IMR-90 (cell line): ENCODE results near the gene TUFM. TPM values are rescaled to one million over a fixed set of nuclear protein-coding genes. Genes with fewer than 3 reads are reported as not detected.

ENCODE experiments used
- ATAC-seq: fragments of 200-7000 bp; cut with Tn5 transposase; 2 replicates; pipeline ENCODE4 v1.9.1; 2020; ENCODE audit warnings: low read depth, mild to moderate bottlenecking, moderate library complexity
- BruUV-seq: library from RNA; stranded (reverse); fragments of 400-500 nt; replicated peaks from 2 replicates; lab custom pipeline; 2021; lab: Mats Ljungman, UMichigan
- CTCF ChIA-PET: fragments of 300-600 bp; formaldehyde crosslinking; extraction: SDS; loops from one replicate; lab custom pipeline; 2021; ENCODE audit warnings: antibody characterized with exemption; lab: Yijun Ruan, JAX
- POLR2A ChIA-PET: fragments of 300-600 bp; sonication (Branson Sonifier 250); formaldehyde crosslinking; loops from one replicate; lab custom pipeline; 2022; ENCODE audit warnings: antibody characterized with exemption; ENCODE audit not compliant: unreplicated experiment; lab: Charles Lee
- DNase-seq: peaks from one replicate; pipeline ENCODE4 v3.0.0; 2013
- H2AFZ ChIP-seq: replicated peaks from 2 replicates; pipeline ENCODE3; 2013; ENCODE audit warnings: low read length, mild to moderate bottlenecking; ENCODE audit not compliant: poor library complexity
- H2AK5ac ChIP-seq: 2 replicates; pipeline ENCODE4 v1.6.1; 2013; ENCODE audit warnings: low read depth, low read length, inconsistent platforms
- H2AK9ac ChIP-seq: replicated peaks from 2 replicates; pipeline ENCODE3; 2013; ENCODE audit warnings: mild to moderate bottlenecking, low read depth, low read length, moderate library complexity; ENCODE audit not compliant: poor library complexity
- H2BK120ac ChIP-seq: 2 replicates; pipeline ENCODE4 v1.6.1; 2013; ENCODE audit warnings: low read depth, low read length, inconsistent platforms
- H2BK15ac ChIP-seq: 3 replicates; pipeline ENCODE4 v1.6.1; 2013; ENCODE audit warnings: low read depth, low read length, inconsistent platforms
- H2BK20ac ChIP-seq: 2 replicates; pipeline ENCODE4 v1.6.1; 2013; ENCODE audit warnings: low read depth, mild to moderate bottlenecking, inconsistent platforms, low read length, moderate library complexity
- H2BK5ac ChIP-seq: 2 replicates; pipeline ENCODE4 v1.6.1; 2013; ENCODE audit warnings: mild to moderate bottlenecking, low read depth, low read length, inconsistent platforms; ENCODE audit not compliant: poor library complexity, severe bottlenecking
- H3K14ac ChIP-seq: replicated peaks from 2 replicates; pipeline ENCODE4 v1.6.1; 2013; ENCODE audit warnings: low read depth, low read length, inconsistent platforms
- H3K18ac ChIP-seq: 2 replicates; pipeline ENCODE4 v1.6.1; 2013; ENCODE audit warnings: low read depth, low read length, control low read depth
- H3K23ac ChIP-seq: 2 replicates; pipeline ENCODE4 v1.6.1; 2013; ENCODE audit warnings: low read depth, low read length, inconsistent platforms
- H3K27ac ChIP-seq: 2 replicates; pipeline ENCODE4 v1.5.1; 2013; ENCODE audit warnings: mild to moderate bottlenecking, control low read depth, low read length; ENCODE audit not compliant: insufficient read depth
- H3K27me3 ChIP-seq: 2 replicates; pipeline ENCODE4 v1.6.1; 2013; ENCODE audit warnings: low read length; ENCODE audit not compliant: control insufficient read depth, insufficient read depth
- H3K36me3 ChIP-seq: 2 replicates; pipeline ENCODE4 v1.6.1; 2013; ENCODE audit warnings: low read length, mixed read lengths; ENCODE audit not compliant: control insufficient read depth, insufficient read depth
- H3K4ac ChIP-seq: 2 replicates; pipeline ENCODE4 v1.6.1; 2013; ENCODE audit warnings: low read depth, low read length, inconsistent platforms
- H3K4me1 ChIP-seq: 2 replicates; pipeline ENCODE4 v1.6.1; 2013; ENCODE audit warnings: low read length, mixed read lengths; ENCODE audit not compliant: control insufficient read depth, insufficient read depth
- H3K4me2 ChIP-seq: 2 replicates; pipeline ENCODE4 v1.6.1; 2013; ENCODE audit warnings: low read depth, mild to moderate bottlenecking, control low read depth, low read length, moderate library complexity
- H3K4me3 ChIP-seq: 2 replicates; pipeline ENCODE4 v1.5.1; 2013; ENCODE audit warnings: low read depth, mild to moderate bottlenecking, control low read depth, low read length, moderate library complexity; ENCODE audit not compliant: insufficient read depth
- H3K56ac ChIP-seq: 2 replicates; pipeline ENCODE4 v1.6.1; 2013; ENCODE audit warnings: low read length, inconsistent platforms; ENCODE audit not compliant: insufficient read depth; ENCODE audit errors: extremely low read depth
- H3K79me1 ChIP-seq, 2 experiments: 2 replicates each; pipeline ENCODE4 v1.6.1; 2013; ENCODE audit warnings: low read length in 2 of 2, inconsistent platforms in 1 of 2, low read depth in 1 of 2
- H3K9ac ChIP-seq: 2 replicates; pipeline ENCODE4 v1.6.1; 2013; ENCODE audit warnings: low read depth, low read length, control low read depth
- H3K9me1 ChIP-seq: 2 replicates; pipeline ENCODE4 v1.6.1; 2013; ENCODE audit warnings: low read length, inconsistent platforms; ENCODE audit not compliant: insufficient read depth
- H3K9me3 ChIP-seq: 2 replicates; pipeline ENCODE4 v1.6.1; 2013; ENCODE audit warnings: low read length; ENCODE audit not compliant: control insufficient read depth, insufficient read depth
- H4K20me1 ChIP-seq: 2 replicates; pipeline ENCODE4 v1.6.1; 2013; ENCODE audit warnings: low read length, inconsistent platforms; ENCODE audit not compliant: insufficient read depth
- H4K5ac ChIP-seq: 2 replicates; pipeline ENCODE4 v1.6.1; 2013; ENCODE audit warnings: mild to moderate bottlenecking, low read depth, low read length, control low read depth
- H4K8ac ChIP-seq, 2 experiments: 2 replicates each; pipeline ENCODE4 v1.6.1; 2013; ENCODE audit warnings: low read depth in 2 of 2, low read length in 2 of 2, control low read depth in 1 of 2, inconsistent platforms in 1 of 2
- H4K91ac ChIP-seq: 2 replicates; pipeline ENCODE4 v1.6.1; 2013; ENCODE audit warnings: low read depth, low read length, inconsistent platforms; ENCODE audit not compliant: insufficient read depth
- MAFK ChIP-seq: IDR thresholded peaks from 2 replicates; pipeline ENCODE4 v1.6.1; 2012; ENCODE audit warnings: low read depth, low read length, improper control_type of control experiment
- MXI1 ChIP-seq: IDR thresholded peaks from 2 replicates; pipeline ENCODE4 v1.6.1; 2012; ENCODE audit warnings: low read depth, mild to moderate bottlenecking, low read length, moderate library complexity, borderline replicate concordance
- POLR2A ChIP-seq: IDR thresholded peaks from 2 replicates; pipeline ENCODE4 v1.6.1; 2012; ENCODE audit warnings: mild to moderate bottlenecking, low read depth, low read length
- RCOR1 ChIP-seq: IDR thresholded peaks from 2 replicates; pipeline ENCODE4 v1.6.1; 2012; ENCODE audit warnings: mild to moderate bottlenecking, low read length, improper control_type of control experiment; ENCODE audit not compliant: insufficient replicate concordance
- RFX5 ChIP-seq: IDR thresholded peaks from 2 replicates; pipeline ENCODE4 v1.8.0; 2012; ENCODE audit warnings: low read depth, mild to moderate bottlenecking, low read length, moderate library complexity
- WGBS, 2 experiments: methylation state at CpG; one replicate each; pipeline versions ENCODE4 v1.1.5 to v1.1.7; 2013; ENCODE audit warnings: missing lambda C conversion rate in 2 of 2; ENCODE audit not compliant: insufficient read length in 1 of 2; ENCODE audit errors: extremely low coverage in 2 of 2; 5-methylcytosine and 5-hydroxymethylcytosine counted together
- dilution Hi-C: fragments of 300-500 bp; cut with HindIII; formaldehyde crosslinking; loops from one replicate; pipeline ENCODE4 v1.14.3; 2018; ENCODE audit warnings: low sequenced_read_pairs; ENCODE audit not compliant: unreplicated experiment
- in situ Hi-C: fragments of 300-500 bp; cut with MboI; formaldehyde crosslinking; loops from 3 replicates; pipeline ENCODE4 v1.14.3; 2019; ENCODE audit warnings: low sequenced_read_pairs, inconsistent platforms, mixed read lengths
- intact Hi-C: fragments of 100-400 bp; cut with micrococcal nuclease; formaldehyde crosslinking; loops from 2 replicates; pipeline ENCODE4 v1.10.0; 2022
- polyA plus RNA-seq, 3 experiments: library from polyadenylated mRNA; depleted of rRNA; stranded (reverse); fragments of >200 nt; gene quantifications; 2 replicates each; pipeline ENCODE4 v1.2.3, GENCODE V29; 2012; ENCODE audit warnings: low replicate concordance in 1 of 3
- total RNA-seq: library from RNA; depleted of rRNA; stranded (reverse); fragments of >200 nt; gene quantifications from 2 replicates; pipeline ENCODE4 v1.2.3, GENCODE V29; 2012
- TF ChIP-seq, protein P1 (sequence below): fragments of 150-350 bp; IDR thresholded peaks from 2 replicates; pipeline ENCODE4 v1.6.1; 2017; ENCODE audit warnings: mild to moderate bottlenecking, antibody characterized with exemption, low read length, low read depth
- TF ChIP-seq, protein P2 (sequence below): conservative IDR thresholded peaks from 2 replicates; pipeline ENCODE4 v1.5.1; 2012; ENCODE audit warnings: mild to moderate bottlenecking, low read depth, low read length, improper control_type of control experiment
- TF ChIP-seq, protein P3 (sequence below): fragments of 150-350 bp; IDR thresholded peaks from 2 replicates; pipeline ENCODE4 v1.6.1; 2016; ENCODE audit warnings: low read depth, mild to moderate bottlenecking, low read length, moderate library complexity, borderline replicate concordance

The TUFM gene
- total and polyA plus RNA-seq, 2 of the 4 experiments (the other 2 are of a cell fraction) = 80.3 to 126 TPM

DNA sequence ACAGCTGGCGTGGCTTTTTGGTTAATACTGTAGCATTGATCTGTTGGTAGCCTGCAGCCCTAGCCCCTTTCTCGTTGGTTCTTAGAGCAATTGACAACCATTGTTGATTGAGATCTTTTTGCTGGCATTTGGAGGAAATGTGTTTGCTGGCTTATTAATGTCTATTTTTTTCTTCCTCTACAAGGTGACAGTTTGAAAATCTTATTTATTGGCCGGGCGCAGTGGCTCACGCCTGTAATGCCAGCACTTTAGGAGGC, 21.5 kb downstream of the TUFM start:
- Histone ChIP-seq H2BK15ac (peak overlapping the region; percentile 58; the same call in 1 of the 3 replicates), H2BK120ac (peak overlapping the region; percentile 69), H3K56ac (peak overlapping the region; percentile 94), H3K18ac (peak overlapping the region; percentile 76), H4K20me1 (peaks cover 54% of the 10 kb centered on the region), H3K14ac (peak overlapping the region; percentile 100), H3K27me3 (no peaks in the 10 kb centered on the region), H3K4me3 (peak overlapping the region; percentile 69), H3K79me1 (peaks cover 39 to 72% of the 10 kb centered on the region in 2 experiments), H2BK20ac (peak overlapping the region; percentile 2; the same call in 1 of the 2 replicates), H2AFZ (peak overlapping the region; percentile 91), H3K9me3 (no peaks in the 10 kb centered on the region), H3K23ac (peak overlapping the region; percentile 98), H3K9ac (peak overlapping the region; percentile 93), H4K5ac (peak overlapping the region; percentile 78), H4K91ac (peak overlapping the region; percentile 97), H2BK5ac (peak overlapping the region; percentile 91), H3K4me1 (peaks cover 4% of the 10 kb centered on the region; the same call in 1 of the 2 replicates), H3K9me1 (peaks cover 9% of the 10 kb centered on the region), H3K27ac (peak overlapping the region; percentile 95), H3K36me3 (peaks cover 31% of the 10 kb centered on the region), H3K4ac (peak overlapping the region; percentile 100), H4K8ac (peak overlapping the region; percentile 77 to 96), H3K4me2 (peak overlapping the region; percentile 93), H2AK5ac (peak overlapping the region; percentile 91), H2AK9ac (peak overlapping the region; percentile 100)
- DNase-seq (no peak), ATAC-seq (no peak)
- BruUV-seq = TSS peak; percentile 41
- 0% methylated on average over 1 of the region's 5 CpGs; no CpG with 5 or more reads in 1 of the 2 experiments for WGBS, 2 experiments
- TF ChIP-seq, protein P1, sequence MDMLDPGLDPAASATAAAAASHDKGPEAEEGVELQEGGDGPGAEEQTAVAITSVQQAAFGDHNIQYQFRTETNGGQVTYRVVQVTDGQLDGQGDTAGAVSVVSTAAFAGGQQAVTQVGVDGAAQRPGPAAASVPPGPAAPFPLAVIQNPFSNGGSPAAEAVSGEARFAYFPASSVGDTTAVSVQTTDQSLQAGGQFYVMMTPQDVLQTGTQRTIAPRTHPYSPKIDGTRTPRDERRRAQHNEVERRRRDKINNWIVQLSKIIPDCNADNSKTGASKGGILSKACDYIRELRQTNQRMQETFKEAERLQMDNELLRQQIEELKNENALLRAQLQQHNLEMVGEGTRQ = no peak
- TF ChIP-seq, protein P2, sequence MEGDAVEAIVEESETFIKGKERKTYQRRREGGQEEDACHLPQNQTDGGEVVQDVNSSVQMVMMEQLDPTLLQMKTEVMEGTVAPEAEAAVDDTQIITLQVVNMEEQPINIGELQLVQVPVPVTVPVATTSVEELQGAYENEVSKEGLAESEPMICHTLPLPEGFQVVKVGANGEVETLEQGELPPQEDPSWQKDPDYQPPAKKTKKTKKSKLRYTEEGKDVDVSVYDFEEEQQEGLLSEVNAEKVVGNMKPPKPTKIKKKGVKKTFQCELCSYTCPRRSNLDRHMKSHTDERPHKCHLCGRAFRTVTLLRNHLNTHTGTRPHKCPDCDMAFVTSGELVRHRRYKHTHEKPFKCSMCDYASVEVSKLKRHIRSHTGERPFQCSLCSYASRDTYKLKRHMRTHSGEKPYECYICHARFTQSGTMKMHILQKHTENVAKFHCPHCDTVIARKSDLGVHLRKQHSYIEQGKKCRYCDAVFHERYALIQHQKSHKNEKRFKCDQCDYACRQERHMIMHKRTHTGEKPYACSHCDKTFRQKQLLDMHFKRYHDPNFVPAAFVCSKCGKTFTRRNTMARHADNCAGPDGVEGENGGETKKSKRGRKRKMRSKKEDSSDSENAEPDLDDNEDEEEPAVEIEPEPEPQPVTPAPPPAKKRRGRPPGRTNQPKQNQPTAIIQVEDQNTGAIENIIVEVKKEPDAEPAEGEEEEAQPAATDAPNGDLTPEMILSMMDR = no peak
- no peak for TF ChIP-seq MAFK
- TF ChIP-seq POLR2A = no peak
- TF ChIP-seq, protein P3, sequence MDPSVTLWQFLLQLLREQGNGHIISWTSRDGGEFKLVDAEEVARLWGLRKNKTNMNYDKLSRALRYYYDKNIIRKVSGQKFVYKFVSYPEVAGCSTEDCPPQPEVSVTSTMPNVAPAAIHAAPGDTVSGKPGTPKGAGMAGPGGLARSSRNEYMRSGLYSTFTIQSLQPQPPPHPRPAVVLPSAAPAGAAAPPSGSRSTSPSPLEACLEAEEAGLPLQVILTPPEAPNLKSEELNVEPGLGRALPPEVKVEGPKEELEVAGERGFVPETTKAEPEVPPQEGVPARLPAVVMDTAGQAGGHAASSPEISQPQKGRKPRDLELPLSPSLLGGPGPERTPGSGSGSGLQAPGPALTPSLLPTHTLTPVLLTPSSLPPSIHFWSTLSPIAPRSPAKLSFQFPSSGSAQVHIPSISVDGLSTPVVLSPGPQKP = no peak
- TF ChIP-seq RFX5 = no peak
- TF ChIP-seq MXI1 = no peak
- no peak for TF ChIP-seq RCOR1
- POLR2A ChIA-PET = no interaction called here
- CTCF ChIA-PET = no interaction called here
- in situ Hi-C loops = loop anchor here (5.0 kb wide), 1 partner anchor 118 kb away; no protein-coding TSS in a partner anchor
- dilution Hi-C loops = no loop called here
- intact Hi-C loops = loop anchor here (5.0 kb wide), 2 partner anchors 38 to 123 kb away; partner anchors contain the start of gene SH2B1
